8988T (cell line): ENCODE results near the gene FOLR1.
"Not testable (repeated sequence)": the region's sequence is repeated elsewhere in the genome, so short reads cannot be mapped to it uniquely, and the experiment has no call there.

Experiments used
- DNase-seq: peaks from one replicate; pipeline ENCODE4 v3.0.0; 2011

FOLR1 gene

DNA sequence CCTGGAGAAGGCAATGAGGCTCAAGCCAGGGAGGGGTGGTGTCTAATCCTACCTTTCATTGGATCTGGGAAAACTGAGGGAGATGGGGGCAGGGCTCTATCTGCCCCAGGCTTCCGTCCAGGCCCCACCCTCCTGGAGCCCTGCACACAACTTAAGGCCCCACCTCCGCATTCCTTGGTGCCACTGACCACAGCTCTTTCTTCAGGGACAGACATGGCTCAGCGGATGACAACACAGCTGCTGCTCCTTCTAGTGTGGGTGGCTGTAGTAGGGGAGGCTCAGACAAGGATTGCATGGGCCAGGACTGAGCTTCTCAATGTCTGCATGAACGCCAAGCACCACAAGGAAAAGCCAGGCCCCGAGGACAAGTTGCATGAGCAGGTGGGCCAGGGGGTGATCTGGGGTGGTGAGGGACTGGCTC, at the start of gene FOLR1:
Gene FOLR1, plus strand, starts transcription at position 180 of the 421 bp plus-strand sequence. Its CDS starts 34 bp downstream, at position 214.
- DNase-seq = no peak

DNA sequence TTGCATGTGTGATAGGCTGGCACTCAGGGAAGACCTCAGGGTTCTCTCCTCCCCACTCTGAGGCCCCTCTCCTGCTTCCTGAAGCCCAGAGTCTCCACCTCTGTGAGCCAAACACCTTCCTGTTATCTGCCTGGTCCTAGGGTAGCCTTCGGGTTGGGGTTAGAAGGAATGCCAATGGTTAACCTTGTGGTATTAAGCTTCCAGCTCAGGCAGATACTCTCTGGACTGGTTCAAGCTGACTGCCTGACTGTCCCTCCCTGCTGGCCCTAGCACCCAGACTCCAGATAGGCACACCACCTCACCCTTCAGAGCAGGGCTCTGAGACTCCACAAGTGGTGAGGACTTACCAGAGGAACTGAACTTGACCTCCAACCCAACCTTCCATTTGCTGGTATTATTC, 49.4 kb upstream of the FOLR1 start:
- DNase-seq = not testable (repeated sequence)

DNA sequence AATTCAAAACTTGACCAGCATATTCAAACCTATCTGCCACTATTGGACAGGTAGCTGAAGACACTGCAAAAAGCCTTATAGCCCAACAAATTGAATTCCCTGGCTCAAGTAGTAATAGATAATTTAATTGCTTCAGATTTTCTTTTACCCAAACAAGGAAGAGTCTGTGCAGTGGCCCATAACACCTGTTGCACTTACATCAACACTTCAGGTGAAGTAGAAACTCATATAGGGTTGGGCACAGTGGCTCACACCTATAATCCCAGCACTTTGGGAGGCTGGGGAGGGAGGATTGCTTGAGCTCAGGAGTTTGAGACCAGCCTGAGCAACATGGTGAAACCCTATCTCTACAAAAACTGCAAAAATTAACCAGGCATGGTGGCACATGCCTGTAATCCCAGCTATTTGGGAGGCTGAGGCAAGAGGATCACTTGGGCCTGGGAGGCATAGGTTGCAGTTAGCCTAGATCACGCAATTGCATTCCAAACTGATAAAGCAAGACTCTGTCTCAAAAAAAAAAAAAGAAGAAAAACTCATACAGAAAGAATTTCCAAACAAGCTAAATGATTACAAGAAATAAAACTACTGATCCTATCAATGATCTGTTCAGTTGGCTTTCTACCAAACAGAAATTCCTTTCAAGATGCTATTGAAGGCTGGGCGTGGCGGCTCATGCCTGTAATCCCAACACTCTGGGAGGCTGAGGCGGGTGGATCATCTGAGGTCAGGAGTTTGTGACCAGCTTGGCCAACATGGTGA, 47.0 kb upstream of the FOLR1 start:
- no peak for DNase-seq

DNA sequence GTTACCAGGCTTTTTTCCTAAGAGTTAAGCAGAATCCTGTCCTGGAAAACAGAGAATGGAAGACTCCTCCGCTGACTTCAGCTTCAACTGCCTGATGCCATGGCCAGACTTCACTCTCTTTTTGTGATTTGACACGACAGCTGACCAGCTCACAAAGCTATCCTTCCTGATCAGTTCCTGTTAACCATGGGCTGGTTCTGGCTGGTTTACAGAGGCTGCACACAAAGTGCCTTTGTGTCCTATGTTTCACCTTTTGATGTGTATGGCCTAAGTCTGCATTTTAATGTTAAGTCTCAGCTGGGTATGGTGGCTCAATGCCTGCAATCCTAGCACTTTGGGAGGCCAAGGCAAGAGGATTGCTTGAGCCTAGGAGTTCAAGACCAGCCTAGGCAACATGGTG, 45.3 kb upstream of the FOLR1 start:
- no peak for DNase-seq

DNA sequence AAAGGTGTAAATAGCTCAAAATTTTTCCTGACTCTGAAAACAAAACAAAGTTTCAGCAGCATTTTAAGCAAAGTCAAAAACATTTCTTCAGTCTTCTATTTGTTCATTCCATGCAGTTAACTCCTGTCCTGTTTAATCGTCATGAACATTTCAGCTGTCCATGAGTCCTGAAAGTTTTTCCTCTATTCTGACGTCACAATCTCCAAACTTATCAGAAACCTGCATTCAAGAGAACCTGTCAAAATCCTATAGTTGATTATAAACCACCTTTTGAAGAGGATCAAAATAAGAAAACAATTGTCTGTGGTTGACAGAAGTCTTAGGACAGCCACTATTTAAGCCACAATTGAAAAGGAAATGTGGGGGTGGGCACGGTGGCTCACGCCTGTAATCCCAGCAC, 41.1 kb upstream of the FOLR1 start:
- DNase-seq = no peak

DNA sequence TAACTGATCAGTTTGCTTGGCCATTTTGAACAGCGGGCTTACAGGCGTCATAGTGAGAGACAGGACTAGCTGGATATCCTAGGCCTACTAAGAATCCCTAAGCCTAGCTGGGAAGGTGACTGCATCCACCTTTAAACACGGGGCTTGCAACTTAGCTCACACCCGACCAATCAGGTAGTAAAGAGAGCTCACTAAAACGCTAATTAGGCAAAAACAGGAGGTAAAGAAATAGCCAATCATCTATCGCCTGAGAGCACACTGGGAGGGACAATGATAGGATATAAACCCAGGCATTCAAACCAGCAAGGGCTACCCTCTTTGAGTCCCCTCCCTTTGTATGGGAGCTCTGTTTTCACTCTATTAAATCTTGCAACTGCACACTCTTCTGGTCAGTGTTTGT, 38.1 kb upstream of the FOLR1 start:
- not testable (repeated sequence) for DNase-seq

DNA sequence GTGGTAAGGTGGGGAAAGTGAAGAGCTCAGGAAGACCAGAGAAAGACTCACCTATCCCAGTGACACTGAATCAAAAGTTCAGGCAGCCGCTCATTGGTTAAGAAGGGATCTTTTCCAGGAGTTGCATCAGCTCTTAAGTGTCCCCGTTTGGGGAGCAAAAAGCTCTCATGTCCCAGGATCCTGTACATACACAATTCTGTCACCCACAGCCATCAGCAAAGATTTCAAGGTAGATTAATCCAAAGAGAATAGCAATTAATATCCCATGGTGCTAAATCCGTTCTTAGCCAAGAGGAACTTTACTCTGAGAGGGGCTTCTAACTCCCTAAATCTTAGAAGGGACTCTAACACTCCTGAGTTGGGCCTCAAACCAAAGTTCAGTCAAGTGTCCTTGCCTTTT, 37.1 kb upstream of the FOLR1 start:
- DNase-seq = no peak

DNA sequence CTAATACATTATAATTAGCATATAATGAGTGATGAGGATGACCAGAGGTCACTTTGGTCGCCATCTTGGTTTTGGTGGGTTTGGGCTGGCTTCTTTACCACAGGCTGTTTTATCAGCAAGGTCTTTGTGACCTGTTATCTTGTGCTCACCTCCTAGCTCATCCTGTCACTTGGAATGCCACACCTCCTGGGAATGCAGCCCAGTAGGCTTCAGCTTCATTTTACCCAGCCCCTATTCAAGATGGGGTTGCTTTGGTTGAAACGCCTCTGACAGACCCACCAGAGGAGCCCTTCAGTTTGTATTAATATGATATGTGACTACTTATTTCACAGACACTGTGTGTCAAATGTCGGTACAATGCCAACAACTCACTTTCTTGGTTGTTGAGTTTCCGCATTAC, 36.2 kb upstream of the FOLR1 start:
- DNase-seq = no peak

DNA sequence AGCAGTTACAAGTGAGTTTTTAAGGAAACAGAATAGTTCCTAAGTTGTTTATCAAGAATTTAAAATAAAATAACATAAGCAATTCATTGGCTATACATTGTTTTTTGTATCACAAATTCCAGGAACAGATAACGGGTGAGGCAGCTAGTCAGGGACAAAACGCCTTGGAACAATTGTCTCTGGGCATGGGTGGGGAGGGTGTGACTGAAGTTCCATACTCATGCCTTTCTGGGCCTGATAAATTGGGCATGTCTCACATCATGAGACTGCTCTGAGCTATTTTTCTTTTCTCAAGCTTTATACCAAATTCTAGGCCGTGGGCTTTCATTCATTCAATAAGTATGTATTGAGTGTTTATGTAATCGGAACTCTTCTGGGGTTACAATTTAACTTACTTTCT, 34.8 kb upstream of the FOLR1 start:
- DNase-seq = no peak

DNA sequence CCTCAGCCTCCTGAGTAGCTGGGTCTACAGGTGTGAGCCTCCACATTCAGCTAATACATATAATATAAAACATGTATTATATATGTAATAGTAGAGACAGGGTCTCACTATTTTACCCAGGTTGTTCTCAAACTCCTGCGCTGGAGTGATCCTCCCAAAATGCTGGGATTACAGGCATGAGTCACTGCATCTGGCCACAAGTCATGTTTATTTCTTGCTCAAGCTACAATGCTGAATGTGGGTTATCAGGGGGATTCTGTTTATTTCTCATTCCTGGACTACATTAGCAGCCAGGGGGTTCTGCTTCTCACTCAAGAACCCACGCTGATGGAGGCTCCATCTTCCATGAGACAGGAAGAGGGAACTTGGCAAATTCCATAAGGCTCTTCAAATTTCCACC, 31.6 kb upstream of the FOLR1 start:
- DNase-seq = no peak

DNA sequence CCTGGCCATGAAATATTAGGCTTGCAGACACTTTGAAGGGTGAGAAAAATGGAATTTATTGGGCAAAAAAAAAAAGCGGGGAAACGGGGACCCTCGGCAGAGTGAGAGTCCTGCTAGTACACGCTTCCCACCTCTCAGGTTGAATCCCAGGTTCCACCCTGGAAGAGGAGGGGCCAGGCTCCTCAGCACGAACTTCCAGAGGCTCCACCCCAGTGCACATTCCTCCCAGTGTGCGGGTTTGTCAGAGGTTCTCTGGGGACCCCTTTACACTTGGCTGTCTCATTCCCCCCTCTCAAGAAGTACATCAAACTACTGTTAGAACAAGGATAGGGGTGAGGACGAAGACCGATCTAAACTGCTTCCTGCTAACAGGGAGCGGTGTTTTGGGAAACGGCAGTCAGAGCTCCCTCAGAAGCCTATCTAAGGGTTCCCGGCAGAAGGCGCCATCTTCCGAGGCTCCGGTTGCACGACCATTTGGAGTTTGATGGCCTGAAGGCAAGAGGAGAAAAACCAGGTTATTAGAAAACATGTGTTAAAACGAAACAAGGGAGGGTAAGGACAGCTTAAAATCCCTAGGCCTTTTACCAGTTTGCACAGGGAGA, 28.9 kb upstream of the FOLR1 start:
- DNase-seq = no peak

DNA sequence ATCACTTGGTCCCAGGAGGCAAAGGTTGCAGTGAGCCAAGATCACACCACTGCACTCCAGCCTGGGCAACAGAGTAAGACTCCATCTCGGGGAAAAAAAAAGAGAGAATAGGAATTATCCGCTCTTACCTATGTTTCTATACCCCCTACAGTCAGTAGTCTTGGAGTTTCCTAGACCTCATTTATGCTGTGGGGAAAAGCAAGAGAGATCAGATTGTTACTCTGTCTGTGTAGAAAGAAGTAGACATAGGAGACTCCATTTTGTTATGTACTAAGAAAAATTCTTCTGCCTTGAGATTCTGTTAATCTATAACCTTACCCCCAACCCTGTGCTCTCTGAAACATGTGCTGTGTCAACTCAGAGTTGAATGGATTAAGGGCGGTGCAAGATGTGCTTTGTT, 27.8 kb upstream of the FOLR1 start:
- not testable (repeated sequence) for DNase-seq

DNA sequence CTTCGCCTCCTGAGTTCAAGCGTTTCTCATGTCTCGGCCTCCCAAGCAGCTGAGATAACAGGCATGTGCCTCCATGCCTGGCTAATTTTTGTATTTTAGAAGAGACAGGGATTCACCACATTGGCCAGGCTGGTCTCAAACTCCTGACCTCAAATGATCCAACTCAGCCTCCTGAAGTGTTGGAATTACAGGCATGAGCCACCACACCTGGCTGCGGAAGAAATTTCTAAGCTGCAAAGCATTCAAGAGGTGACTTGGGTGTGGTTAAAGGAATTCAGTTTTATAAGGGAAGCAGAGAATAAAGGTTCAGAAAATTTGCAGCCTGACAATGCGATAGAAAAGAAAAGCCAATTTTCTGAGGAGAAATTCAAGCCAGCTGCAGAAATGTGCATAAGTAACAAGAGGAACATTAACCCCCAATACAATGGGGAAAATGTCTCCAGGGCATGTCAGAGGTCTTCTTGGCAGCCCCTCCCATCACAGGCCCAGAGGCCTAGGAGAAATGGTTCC, 22.8 kb upstream of the FOLR1 start:
- not testable (repeated sequence) for DNase-seq

DNA sequence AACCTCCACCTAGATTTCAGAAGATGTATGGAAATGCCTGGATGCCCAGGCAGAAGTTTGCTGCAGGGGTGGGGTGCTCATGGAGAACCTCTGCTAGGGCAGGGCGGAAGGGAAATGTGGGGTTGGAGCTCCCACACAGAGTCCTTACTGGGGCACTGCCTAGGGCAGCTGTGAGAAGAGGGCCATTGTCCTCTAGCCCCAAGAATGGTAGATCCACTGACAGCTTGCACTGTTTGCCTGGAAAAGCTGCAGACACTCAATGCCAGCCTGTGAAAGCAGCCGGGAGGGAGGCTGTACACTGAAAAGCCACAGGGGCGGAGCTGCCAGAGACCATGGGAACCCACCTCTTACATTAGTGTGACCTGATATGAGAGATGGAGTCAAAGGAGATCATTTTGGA, 22.2 kb upstream of the FOLR1 start:
- not testable (repeated sequence) for DNase-seq

DNA sequence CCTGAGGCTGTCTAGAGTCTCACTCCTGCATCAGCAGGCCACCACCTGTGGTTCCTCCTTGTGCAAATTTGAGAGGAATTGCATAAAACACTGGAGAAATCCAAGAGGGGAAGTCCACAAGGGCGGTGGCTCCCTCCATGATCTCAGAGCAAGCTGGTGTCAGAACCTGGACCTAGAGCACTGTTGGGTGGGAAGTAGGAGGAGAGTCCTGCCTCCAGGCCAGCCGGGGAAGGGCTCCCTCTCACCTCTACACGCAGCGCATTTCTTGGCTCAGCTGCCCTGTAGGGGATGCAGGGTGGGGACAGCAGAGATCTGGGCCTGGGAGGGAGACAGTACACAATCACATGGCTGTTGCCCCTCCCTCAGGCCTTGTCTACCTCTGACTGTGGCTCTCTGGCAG, 19.9 kb upstream of the FOLR1 start:
- not testable (repeated sequence) for DNase-seq

DNA sequence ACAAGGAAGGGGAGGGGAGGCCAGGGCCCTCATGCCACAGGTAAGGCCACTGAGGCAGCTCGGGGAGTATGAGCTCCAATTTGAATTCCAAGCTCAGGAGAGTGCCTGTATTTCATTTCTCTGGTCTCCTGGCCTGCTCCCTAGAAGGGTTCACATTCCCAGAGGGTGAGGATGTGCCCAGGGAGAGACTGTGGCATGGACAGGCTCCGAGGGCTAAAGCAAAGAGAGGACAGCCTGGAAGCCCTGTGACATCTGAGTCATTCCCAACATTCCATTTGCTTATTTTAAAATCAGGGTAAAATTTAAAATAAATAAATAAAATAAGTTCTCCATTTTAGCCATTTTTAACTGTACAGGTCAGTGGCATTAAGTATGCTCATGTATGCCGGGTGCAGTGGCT, 18.6 kb upstream of the FOLR1 start:
- no peak for DNase-seq

DNA sequence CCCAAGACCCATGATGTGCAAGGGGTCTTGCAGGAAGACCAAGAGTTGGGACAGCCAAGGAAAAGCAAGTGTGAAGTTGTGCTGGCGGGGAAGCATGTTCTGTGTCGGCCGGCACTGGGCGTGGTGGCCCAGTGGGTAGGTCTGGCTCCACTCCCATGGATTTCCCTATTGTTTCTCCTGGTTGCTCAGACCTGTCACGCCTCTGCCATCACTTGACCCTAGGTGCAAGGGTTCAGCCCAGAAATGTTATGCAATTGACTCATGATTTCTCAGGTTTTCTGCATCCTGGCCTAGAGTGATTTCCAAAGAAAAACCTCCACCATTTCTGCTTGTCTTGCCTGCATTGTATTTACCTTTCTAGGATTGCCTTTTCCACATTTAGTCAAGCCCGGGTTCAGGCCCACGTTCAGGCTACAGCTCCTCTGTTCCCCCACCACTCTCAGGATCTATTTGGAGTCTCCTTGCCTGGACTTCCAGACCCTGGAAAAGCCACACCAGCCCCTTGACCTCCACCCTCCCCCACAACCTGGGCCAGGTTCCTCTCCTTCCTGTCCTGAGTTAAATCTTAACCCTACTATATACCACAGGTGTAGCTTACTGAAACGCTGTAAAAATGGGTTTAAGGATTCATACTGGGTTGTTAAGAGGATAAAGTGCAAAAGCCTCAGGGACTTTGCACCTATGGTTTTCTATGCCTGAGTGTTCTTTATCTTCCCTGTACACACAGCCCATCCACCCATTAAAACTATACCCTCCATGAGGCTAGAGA, 17.5 kb upstream of the FOLR1 start:
- DNase-seq = no peak

DNA sequence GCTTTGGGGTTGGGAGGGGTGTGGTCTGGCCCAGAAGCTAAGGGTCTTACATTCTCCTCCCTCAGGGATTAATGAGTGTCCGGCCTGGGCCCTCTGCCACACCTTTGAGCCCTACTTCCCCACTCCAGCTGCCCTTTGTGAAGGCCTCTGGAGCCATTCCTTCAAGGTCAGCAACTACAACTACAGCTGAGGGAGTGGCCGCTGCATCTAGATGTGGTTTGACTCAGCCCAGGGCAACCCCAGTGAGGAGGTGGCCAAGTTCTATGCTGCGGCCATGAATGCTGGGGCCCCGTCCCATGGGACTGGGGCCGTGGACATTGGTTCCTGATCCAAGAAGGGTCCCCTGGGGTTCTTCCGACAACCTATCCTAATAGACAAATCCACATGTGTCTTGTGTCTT, 14.3 kb upstream of the FOLR1 start:
- DNase-seq = no peak

DNA sequence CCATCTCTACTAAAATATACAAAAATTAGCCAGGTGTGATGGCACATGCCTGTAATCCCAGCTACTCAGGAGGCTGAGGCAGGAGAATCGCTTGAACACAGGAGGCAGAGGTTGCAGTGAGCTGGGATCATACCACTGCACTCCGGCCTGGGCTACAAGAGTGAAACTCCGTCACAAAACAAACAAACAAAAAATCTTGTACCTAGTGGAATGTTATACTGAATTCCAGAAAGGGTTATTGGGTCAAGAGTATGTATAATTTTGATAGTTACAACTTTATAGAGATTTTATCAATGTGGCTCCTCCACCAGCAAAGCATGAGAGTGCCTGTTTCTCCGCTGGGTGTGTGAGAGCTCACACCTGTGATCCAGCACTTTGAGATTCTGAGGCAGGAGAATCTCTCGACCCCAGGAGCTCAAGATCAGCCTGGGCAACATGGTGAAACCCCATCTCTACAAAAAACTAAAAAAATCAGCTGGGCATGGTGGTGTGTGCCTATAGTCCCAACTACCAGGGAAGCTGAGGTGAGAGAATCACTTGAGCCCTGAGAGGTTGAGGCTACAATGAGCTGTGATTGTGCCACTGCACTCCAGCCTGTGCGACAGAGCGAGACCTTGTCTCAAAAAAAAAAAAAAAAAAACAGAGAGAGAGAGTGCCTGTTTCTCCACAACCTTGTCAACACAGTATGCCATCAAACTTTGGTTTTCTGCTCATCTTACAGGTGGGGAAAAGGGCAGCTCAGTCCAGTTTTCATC, 12.7 kb upstream of the FOLR1 start:
- no peak for DNase-seq

DNA sequence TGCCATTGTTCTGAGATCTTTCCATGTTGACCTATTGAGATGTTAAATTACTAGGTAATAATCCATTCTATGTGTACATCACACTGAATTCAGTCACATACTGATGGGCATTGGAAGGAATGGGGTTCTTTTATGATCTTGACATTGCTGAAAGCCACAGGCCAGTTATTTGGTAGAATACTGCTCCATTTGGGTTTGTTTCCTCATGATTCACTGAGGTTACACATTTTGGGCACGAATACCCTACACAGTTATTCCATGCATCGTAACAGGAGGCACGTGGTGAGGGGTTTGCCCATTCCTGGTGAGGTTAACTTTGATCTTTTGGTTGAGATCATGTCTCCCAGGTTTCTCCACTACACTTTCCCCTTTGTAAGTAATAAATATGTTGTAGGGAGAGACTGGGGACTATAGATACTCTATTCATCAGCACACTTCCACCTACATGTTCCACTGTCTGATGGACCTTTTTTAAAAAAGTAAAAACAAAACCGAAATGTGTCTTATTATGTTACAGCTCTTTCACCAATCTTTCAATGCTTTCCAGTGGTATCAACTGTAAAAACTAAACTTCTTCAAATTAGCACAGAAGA, 12.0 kb upstream of the FOLR1 start:
- no peak for DNase-seq

DNA sequence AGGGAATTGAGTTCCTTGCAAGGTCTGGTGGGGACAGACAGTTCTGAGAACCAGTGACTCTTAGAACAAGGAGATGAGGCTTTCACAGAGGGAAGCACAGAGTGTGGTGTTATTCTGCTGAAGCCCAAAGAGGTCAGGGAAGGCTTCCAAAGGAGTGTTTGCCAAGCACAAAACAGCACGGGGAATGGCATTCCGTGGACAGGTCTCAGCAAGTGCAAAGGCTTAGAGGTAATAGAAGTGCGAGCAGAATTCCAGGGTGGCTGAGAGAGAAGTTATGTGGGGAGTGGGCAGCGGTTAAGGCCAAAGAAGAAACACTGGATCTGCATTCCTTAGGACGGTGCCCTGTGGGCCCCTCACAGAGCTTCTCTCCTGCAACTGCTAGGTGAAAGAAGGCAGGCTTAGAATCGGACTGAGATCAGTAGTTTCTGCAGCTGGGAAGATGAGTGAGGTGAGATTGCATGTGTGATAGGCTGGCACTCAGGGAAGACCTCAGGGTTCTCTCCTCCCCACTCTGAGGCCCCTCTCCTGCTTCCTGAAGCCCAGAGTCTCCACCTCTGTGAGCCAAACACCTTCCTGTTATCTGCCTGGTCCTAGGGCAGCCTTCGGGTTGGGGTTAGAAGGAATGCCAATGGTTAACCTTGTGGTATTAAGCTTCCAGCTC, 10.9 kb upstream of the FOLR1 start:
- not testable (repeated sequence) for DNase-seq

DNA sequence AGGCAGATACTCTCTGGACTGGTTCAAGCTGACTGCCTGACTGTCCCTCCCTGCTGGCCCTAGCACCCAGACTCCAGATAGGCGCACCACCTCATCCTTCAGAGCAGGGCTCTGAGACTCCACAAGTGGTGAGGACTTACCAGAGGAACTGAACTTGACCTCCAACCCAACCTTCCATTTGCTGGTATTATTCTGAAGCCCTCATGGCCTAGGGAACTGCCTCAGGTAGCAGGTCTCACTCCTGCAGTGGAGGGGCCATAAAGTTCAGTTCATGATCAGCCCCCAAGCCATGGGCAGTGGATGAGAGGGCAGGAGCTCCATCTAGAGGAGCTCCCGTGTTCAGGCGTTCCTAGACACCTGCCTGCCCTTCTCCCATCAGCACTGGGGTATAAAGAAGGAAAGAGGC, 10.4 kb upstream of the FOLR1 start:
- DNase-seq = not testable (repeated sequence)
